Spinal cord (tissue), 10 donors: ENCODE measurements around the gene RIMS4. TPM values are rescaled to one million over a fixed set of nuclear protein-coding genes. Genes with fewer than 3 reads are reported as not detected.
"Not testable (repeated sequence)": the region's sequence is repeated elsewhere in the genome, so short reads cannot be mapped to it uniquely, and the experiment has no call there.

Experiments used
- DNase-seq, 6 donors: peaks; one replicate each; pipeline versions ENCODE4 v3.0.0 to v3.0.0-alpha.2; 2013 to 2015; ENCODE audit warnings: low spot score in 6 of 6, low read depth in 4 of 6
- H3K27ac ChIP-seq: one replicate; pipeline ENCODE4 v1.5.1; 2013; ENCODE audit warnings: low read depth, low read length, control low read depth
- H3K27me3 ChIP-seq: one replicate; pipeline ENCODE4 v1.6.1; 2013; ENCODE audit warnings: low read length; ENCODE audit not compliant: control insufficient read depth, insufficient read depth
- H3K36me3 ChIP-seq: one replicate; pipeline ENCODE4 v1.6.1; 2013; ENCODE audit warnings: low read length; ENCODE audit not compliant: control insufficient read depth, insufficient read depth
- H3K4me1 ChIP-seq: one replicate; pipeline ENCODE4 v1.6.1; 2013; ENCODE audit warnings: low read length; ENCODE audit not compliant: control insufficient read depth, insufficient read depth
- H3K4me3 ChIP-seq: one replicate; pipeline ENCODE4 v1.5.1; 2013; ENCODE audit warnings: low read depth, low read length, control low read depth
- H3K9me3 ChIP-seq: one replicate; pipeline ENCODE4 v1.6.1; 2013; ENCODE audit warnings: low read length; ENCODE audit not compliant: control insufficient read depth, insufficient read depth
- WGBS: methylation state at CpG from one replicate; pipeline ENCODE4 v1.1.5; 2013; ENCODE audit warnings: missing lambda C conversion rate; ENCODE audit not compliant: insufficient coverage; 5-methylcytosine and 5-hydroxymethylcytosine counted together
- polyA plus RNA-seq, 2 donors: library from polyadenylated mRNA; unstranded; fragments of 120-200 nt; gene quantifications; one replicate each; pipeline ENCODE4 v1.2.1, GENCODE V29; 2013; ENCODE audit not compliant: insufficient read length in 2 of 2
- total RNA-seq, 2 donors: library from RNA; depleted of rRNA in 1 of 2; stranded (reverse); fragments of 120-200 nt in 1 of 2; fragments of >200 nt in 1 of 2; gene quantifications; one replicate each; pipeline versions ENCODE4 v1.2.3 to v1.2.4, GENCODE V29; 2013 to 2014
- donor health status: healthy.

RIMS4 gene
- total and polyA plus RNA-seq, 4 donors: 12.4 to 51.2 (median 37.7) TPM

- Histone ChIP-seq H3K4me3 (no peak overlapping the region), H3K9me3 (no peaks in the 10 kb centered on the region), H3K27me3 (no peaks in the 10 kb centered on the region), H3K4me1 (peaks cover 11% of the 10 kb centered on the region), H3K27ac (no peak overlapping the region), H3K36me3 (peaks cover 19% of the 10 kb centered on the region)
- WGBS: 90% methylated on average over 5 of the region's 8 CpGs
- no peak for DNase-seq
These were observed 39.2 kb downstream of the RIMS4 start for GRCh38 chr20:44771172-44771535.

DNA sequence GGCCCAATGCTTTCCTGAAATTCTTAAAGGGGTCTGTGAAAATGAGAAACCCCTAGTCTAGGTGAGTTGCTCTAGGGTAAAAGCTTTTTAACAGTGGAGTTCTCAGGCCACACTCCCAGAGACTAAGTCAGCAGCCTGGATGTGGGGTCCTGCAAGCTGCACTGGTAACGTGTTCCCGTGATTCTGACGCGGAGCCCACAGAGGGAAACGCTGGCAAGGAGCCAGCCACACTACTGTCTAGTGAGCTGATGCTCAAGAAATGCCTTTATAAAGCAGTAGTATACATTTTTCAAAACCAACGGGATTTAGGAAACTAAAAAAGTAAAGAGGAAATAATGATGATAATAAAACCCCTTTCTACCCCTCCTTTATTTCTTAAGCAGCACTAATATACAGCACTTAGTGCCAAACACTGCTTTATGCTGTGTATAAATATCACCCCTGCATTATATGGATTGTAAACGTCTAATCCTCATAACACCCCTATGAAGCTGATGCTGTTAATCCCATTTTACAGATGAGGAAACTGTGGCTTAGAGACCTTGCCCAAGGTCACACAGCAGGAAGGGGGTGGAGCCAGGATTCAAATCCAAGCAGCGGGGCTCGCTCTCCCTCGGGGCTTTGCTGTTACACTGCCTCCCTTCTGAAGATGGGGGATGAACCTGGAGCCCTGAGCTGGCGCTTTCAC lies 39.7 kb downstream of the RIMS4 start:
- DNase-seq: peak in 2 of 6 donors; percentile 34 to 66
- Histone ChIP-seq H3K9me3 (no peaks in the 10 kb centered on the region), H3K27me3 (no peaks in the 10 kb centered on the region), H3K4me3 (no peak overlapping the region), H3K4me1 (peaks cover 11% of the 10 kb centered on the region), H3K36me3 (peaks cover 19% of the 10 kb centered on the region), H3K27ac (no peak overlapping the region)
- 64% methylated on average over 4 of the region's 11 CpGs for WGBS

DNA sequence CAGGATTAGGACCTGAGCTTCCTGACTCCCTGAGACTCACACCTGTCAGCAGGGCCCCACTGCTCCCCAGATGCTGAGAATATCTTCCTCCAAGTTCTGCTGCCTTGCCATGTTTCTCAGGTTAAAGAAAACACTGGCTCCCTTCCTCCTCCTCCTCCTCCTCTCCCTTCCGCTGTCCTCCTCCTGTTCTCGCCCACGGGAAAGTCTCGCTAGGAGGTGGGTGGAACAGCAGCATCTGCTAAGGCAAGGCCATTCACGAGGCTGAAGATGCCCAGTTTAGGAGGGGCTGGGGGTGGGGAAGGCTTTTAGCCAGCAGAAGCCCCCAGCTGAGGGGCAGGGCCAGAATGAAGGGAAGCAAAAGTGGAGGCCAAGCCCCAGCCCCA lies 40.9 kb downstream of the RIMS4 start:
- no peak for DNase-seq
- no peaks in the 10 kb centered on the region for H3K27me3 ChIP-seq
- H3K4me1 ChIP-seq: peaks cover 11% of the 10 kb centered on the region
- no peak overlapping the region for H3K27ac ChIP-seq
- no peak overlapping the region for H3K4me3 ChIP-seq
- WGBS: no CpG with 5 or more reads among the region's 5 CpGs
- H3K36me3 ChIP-seq: peaks cover 19% of the 10 kb centered on the region
- H3K9me3 ChIP-seq: no peaks in the 10 kb centered on the region

DNA sequence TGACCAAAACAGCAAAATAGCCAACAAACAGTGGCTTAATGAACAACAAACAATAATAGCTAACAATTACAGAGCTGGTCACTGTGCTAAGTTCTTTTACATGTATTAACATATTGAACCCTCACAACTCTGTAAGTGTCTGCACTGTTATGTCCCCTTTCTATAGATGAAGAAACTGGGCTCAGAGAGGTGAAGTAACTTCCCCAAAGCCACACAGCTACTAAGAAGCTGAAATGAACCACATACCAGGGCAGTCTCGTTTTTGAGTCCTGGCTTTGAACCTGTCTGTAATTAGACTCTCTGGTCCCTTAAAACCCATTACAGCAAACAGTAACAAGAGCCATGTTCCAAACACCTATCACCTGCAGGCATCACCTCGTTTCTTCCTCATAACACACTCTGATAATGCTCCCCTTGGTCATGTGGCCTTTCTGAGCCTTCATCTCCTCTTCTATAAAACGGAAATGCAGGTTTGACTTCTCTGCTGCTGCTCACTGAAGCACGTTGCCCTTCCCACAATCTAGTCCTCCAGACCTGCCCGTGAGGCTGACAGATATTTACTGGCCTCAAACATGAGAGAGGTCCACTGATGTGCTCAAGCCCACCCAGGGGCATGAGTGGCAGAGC lies 41.4 kb downstream of the RIMS4 start:
- no peak for DNase-seq
- Histone ChIP-seq H3K4me3 (no peak overlapping the region), H3K27ac (no peak overlapping the region), H3K27me3 (no peaks in the 10 kb centered on the region), H3K4me1 (peaks cover 11% of the 10 kb centered on the region), H3K36me3 (peaks cover 19% of the 10 kb centered on the region), H3K9me3 (no peaks in the 10 kb centered on the region)
- 72% methylated on average over 5 of the region's 5 CpGs for WGBS

DNA sequence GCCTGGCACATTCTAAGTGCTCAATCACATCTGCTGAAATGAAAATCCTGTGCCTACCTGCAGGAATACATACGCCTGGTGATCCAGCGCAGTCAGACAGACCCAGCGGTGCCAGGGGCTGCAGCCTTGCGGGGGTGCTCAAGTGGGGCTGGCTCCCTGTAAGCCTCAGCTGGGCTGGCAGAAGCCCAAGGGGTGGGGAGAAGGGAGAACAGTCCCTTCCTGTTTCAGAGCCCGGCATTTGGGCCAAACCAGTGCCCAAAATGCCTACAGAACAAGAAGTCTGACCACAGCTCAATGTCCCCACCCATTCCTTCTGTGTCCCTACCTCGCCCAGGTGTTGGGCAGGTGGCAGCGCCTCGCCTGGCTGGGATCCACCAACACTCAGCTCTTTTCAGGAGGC lies 42.1 kb downstream of the RIMS4 start:
- Histone ChIP-seq H3K36me3 (peaks cover 19% of the 10 kb centered on the region), H3K27ac (no peak overlapping the region), H3K4me1 (peaks cover 12% of the 10 kb centered on the region), H3K27me3 (no peaks in the 10 kb centered on the region), H3K9me3 (no peaks in the 10 kb centered on the region), H3K4me3 (no peak overlapping the region)
- WGBS: 68% methylated on average over 8 of the region's 8 CpGs
- peak in 1 of 6 donors; percentile 35 for DNase-seq

- 50% methylated on average over 5 of the region's 7 CpGs for WGBS
- Histone ChIP-seq H3K9me3 (no peaks in the 10 kb centered on the region), H3K27ac (no peak overlapping the region), H3K36me3 (peaks cover 11% of the 10 kb centered on the region), H3K4me3 (no peak overlapping the region), H3K27me3 (no peaks in the 10 kb centered on the region), H3K4me1 (peaks cover 28% of the 10 kb centered on the region)
- peak in 2 of 6 donors; percentile 21 to 30 for DNase-seq
These were observed 44.5 kb downstream of the RIMS4 start for GRCh38 chr20:44765701-44766347.

- Histone ChIP-seq H3K4me3 (no peak overlapping the region), H3K27ac (no peak overlapping the region), H3K9me3 (no peaks in the 10 kb centered on the region), H3K4me1 (peaks cover 28% of the 10 kb centered on the region), H3K36me3 (peaks cover 10% of the 10 kb centered on the region), H3K27me3 (no peaks in the 10 kb centered on the region)
- DNase-seq: no peak
- 73% methylated on average over 2 of the region's 4 CpGs for WGBS
These were observed 45.3 kb downstream of the RIMS4 start for GRCh38 chr20:44765091-44765490.

GRCh38 chr20:44763798-44764197 lies 46.5 kb downstream of the RIMS4 start:
- no CpG with 5 or more reads among the region's 3 CpGs for WGBS
- DNase-seq, H3K36me3 ChIP-seq, H3K9me3 ChIP-seq, H3K27ac ChIP-seq, H3K4me3 ChIP-seq, H3K27me3 ChIP-seq: not testable (repeated sequence)
- H3K4me1 ChIP-seq: peaks cover 24% of the 10 kb centered on the region

GRCh38 chr20:44762466-44763140 lies 47.7 kb downstream of the RIMS4 start:
- H3K27me3 ChIP-seq: no peaks in the 10 kb centered on the region
- no peak overlapping the region for H3K27ac ChIP-seq
- DNase-seq: peak in 3 of 6 donors; percentile 35 to 84 (median 77)
- H3K9me3 ChIP-seq: no peaks in the 10 kb centered on the region
- no peak overlapping the region for H3K4me3 ChIP-seq
- H3K4me1 ChIP-seq: peaks cover 18% of the 10 kb centered on the region
- H3K36me3 ChIP-seq: peaks cover 8% of the 10 kb centered on the region
- 40% methylated on average over 7 of the region's 10 CpGs for WGBS
